Psoas muscle (tissue), 8 donors: Measurements from ENCODE around the gene HPCA. TPM values are rescaled to one million over a fixed set of nuclear protein-coding genes. Genes with fewer than 3 reads are reported as not detected.

Source experiments
- ATAC-seq, 4 donors: fragments of 200-7000 bp; cut with Tn5 transposase; one replicate each; pipeline ENCODE4 v1.9.1; 2020; ENCODE audit warnings: moderate library complexity in 3 of 4, mild to moderate bottlenecking in 2 of 4
- DNase-seq, 2 donors: peaks; one replicate each; pipeline ENCODE4 v3.0.0-alpha.2; 2020
- H3K27ac ChIP-seq: fragments of 200-600 bp; one replicate; pipeline ENCODE4 v1.8.0; 2022
- H3K27me3 ChIP-seq, 3 donors: fragments of 200-600 bp in 1 of 3; one replicate each; pipeline versions ENCODE4 v1.6.1 to v1.8.0; 2013 to 2022; ENCODE audit warnings: low read length in 2 of 3, mild to moderate bottlenecking in 2 of 3, moderate library complexity in 1 of 3; ENCODE audit not compliant: insufficient read depth in 3 of 3
- H3K36me3 ChIP-seq, 2 donors: fragments of 200-600 bp in 1 of 2; one replicate each; pipeline versions ENCODE4 v1.6.1 to v1.8.0; 2013 to 2022; ENCODE audit warnings: low read depth in 1 of 2, mild to moderate bottlenecking in 1 of 2, moderate library complexity in 1 of 2; ENCODE audit not compliant: insufficient read depth in 1 of 2
- H3K4me1 ChIP-seq: fragments of 200-600 bp; one replicate; pipeline ENCODE4 v1.8.0; 2022
- H3K4me3 ChIP-seq: fragments of 200-600 bp; one replicate; pipeline ENCODE4 v1.8.0; 2022; ENCODE audit warnings: mild to moderate bottlenecking
- H3K9me3 ChIP-seq: fragments of 200-600 bp; one replicate; pipeline ENCODE4 v1.8.0; 2022
- WGBS, 3 donors: extraction: QIAGEN DNeasy Blood & Tissue Kit; methylation state at CpG; one replicate each; pipeline versions ENCODE4 v1.1.6 to v1.1.7; 2013; 5-methylcytosine and 5-hydroxymethylcytosine counted together
- intact Hi-C, 2 donors: fragments of 100-400 bp; cut with DNase I; formaldehyde crosslinking; loops; one replicate each; pipeline versions ENCODE4 v1.11.0 to v1.14.2; 2022
- polyA plus RNA-seq, 3 donors: library from polyadenylated mRNA; stranded (reverse); fragments of 200-250 nt; gene quantifications; one replicate each; pipeline ENCODE4 v1.2.3, GENCODE V29; 2013
- total RNA-seq, 4 donors: library from RNA; stranded (reverse); fragmentation: NEBNext Ultra II Directional in 2 of 4; extraction: Animal tissue kit (Norgen Biotek cat#: 25700) in 2 of 4; gene quantifications; one replicate each; pipeline versions ENCODE4 v1.2.1 to v1.2.4, GENCODE V29; 2021 to 2023
- TF ChIP-seq, protein P1 (sequence below): fragments of 200-600 bp; IDR thresholded peaks from one replicate; pipeline ENCODE4 v1.8.0; 2022; ENCODE audit warnings: antibody characterized with exemption
- donor health status: healthy with polysubstance abuse.
- donor health status: DM: no; HTN: no; CAD: no; lungs with moderate emphysema.
- donor health status: Bipolar disorder and iron deficiency.
- donor health status: healthy.
- donor health status: DM: yes; HTN: yes; CAD: no.
- donor health status: DM: no; HTN: no; CAD: no.
- donor health status: DM: no; HTN: no; CAD: no.
- donor health status: DM: yes; HTN: yes; CAD: no.

The HPCA gene
- total and polyA plus RNA-seq, 7 donors, result 0.22 TPM; not detected in 6

DNA sequence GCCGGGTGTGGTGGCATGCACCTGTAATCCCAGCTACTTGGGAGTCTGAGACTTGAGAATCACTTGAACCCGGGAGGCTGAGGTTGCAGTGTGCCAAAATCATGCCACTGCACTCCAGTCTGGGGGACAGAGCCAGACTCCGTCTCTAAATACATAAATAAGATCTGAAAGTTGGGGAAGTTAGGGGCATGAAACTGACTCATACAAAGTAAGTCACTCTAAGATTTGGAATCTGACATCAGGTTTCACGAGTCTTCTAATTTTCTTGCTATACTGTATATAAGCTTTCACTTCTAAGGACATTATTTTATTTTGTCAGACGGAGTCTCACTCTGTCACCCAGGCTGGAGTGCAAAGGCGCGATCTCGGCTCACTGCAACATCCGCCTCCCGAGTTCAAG is 48.2 kb downstream of the HPCA start:
- Histone ChIP-seq H3K36me3 (peaks cover 3 to 41% of the 10 kb centered on the region in 2 donors), H3K4me1 (no peaks in the 10 kb centered on the region), H3K27ac (no peak overlapping the region), H3K9me3 (no peaks in the 10 kb centered on the region), H3K27me3 (no peaks in the 10 kb centered on the region), H3K4me3 (no peak overlapping the region)
- TF ChIP-seq, protein P1, sequence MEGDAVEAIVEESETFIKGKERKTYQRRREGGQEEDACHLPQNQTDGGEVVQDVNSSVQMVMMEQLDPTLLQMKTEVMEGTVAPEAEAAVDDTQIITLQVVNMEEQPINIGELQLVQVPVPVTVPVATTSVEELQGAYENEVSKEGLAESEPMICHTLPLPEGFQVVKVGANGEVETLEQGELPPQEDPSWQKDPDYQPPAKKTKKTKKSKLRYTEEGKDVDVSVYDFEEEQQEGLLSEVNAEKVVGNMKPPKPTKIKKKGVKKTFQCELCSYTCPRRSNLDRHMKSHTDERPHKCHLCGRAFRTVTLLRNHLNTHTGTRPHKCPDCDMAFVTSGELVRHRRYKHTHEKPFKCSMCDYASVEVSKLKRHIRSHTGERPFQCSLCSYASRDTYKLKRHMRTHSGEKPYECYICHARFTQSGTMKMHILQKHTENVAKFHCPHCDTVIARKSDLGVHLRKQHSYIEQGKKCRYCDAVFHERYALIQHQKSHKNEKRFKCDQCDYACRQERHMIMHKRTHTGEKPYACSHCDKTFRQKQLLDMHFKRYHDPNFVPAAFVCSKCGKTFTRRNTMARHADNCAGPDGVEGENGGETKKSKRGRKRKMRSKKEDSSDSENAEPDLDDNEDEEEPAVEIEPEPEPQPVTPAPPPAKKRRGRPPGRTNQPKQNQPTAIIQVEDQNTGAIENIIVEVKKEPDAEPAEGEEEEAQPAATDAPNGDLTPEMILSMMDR, result no peak
- DNase-seq, result no peak
- WGBS, 3 donors, result 93 to 95% (median 93%) methylated on average over 10 of the region's 10 CpGs
- intact Hi-C loops, result loop anchor here (5.0 kb wide), 3 partner anchors 73 to 153 kb away; no protein-coding TSS in a partner anchor
- ATAC-seq, result no peak

- peaks cover 3 to 67% of the 10 kb centered on the region in 2 donors for H3K36me3 ChIP-seq
- no peaks in the 10 kb centered on the region for H3K27me3 ChIP-seq
- H3K9me3 ChIP-seq, result no peaks in the 10 kb centered on the region
- WGBS, 3 donors, result 96% methylated on average over 4 of the region's 4 CpGs
- no peak overlapping the region for H3K27ac ChIP-seq
- ATAC-seq (no peak), DNase-seq (no peak)
- H3K4me3 ChIP-seq, result no peak overlapping the region
- peaks cover 5% of the 10 kb centered on the region for H3K4me1 ChIP-seq
- intact Hi-C loops, result no loop called here
- TF ChIP-seq, protein P1, result no peak
These were observed 50.8 kb downstream of the HPCA start for GRCh38 chr1:32937061-32937460.

GRCh38 chr1:32939655-32940371 is 53.5 kb downstream of the HPCA start:
- DNase-seq, result peak in 1 of 2 donors; percentile 37

DNA sequence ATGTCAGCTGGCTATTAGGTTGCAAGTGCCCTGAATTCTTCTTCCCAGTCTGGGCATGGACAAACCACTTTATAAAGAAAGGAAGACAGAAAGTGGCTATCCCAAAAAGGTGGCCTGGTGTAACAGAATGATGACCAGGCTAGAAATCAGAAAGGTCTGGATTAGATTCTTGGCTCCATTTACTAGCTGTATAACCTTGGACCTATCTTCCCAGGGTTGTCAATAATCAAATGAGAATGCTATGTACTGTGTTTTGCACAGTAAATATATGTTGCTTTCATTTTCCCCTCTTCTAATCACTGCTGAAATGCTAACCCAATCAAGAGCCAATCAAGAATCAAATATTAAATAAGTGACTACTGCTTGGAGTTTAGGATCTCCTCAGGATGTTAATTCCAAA is 57.9 kb downstream of the HPCA start:
- Histone ChIP-seq H3K27me3 (no peaks in the 10 kb centered on the region), H3K27ac (no peak overlapping the region), H3K4me3 (no peak overlapping the region), H3K4me1 (peaks cover 13% of the 10 kb centered on the region), H3K9me3 (no peaks in the 10 kb centered on the region), H3K36me3 (peaks cover 14 to 93% of the 10 kb centered on the region in 2 donors)
- intact Hi-C loops, result no loop called here
- no peak for DNase-seq
- ATAC-seq, result no peak
- TF ChIP-seq, protein P1, result no peak

More at GRCh38 chr1:32939655-32940371, 53.5 kb downstream of the HPCA start:
- Histone ChIP-seq H3K9me3 (no peaks in the 10 kb centered on the region), H3K4me3 (no peak overlapping the region), H3K27ac (no peak overlapping the region), H3K36me3 (peaks cover 11 to 94% of the 10 kb centered on the region in 2 donors), H3K4me1 (peaks cover 5% of the 10 kb centered on the region), H3K27me3 (no peaks in the 10 kb centered on the region)
- intact Hi-C loops, result no loop called here
- TF ChIP-seq, protein P1, result no peak
- peak in 2 of 4 donors; percentile 55 to 56 for ATAC-seq
- 68 to 78% (median 77%) methylated on average over 4 of the region's 4 CpGs for WGBS, 3 donors

Other genes with a start within 250 kb of the HPCA start
- gene ZBTB8OS, start 235.9 kb upstream of the HPCA start, total RNA-seq, result 10 to 100 TPM; 25.3 to 38.5 (median 29.4) TPM
- 10 to 100 TPM; 42.9 to 76.4 (median 47.6) TPM for gene ZBTB8OS, start 235.9 kb upstream of the HPCA start, polyA plus RNA-seq
- gene RBBP4, start 235.3 kb upstream of the HPCA start, total RNA-seq, result 10 to 100 TPM; 66.3 to 87.8 (median 85.1) TPM
- gene RBBP4, start 235.3 kb upstream of the HPCA start, polyA plus RNA-seq, result 10 to 100 TPM; 29.5 to 59.7 (median 46.6) TPM
- 10 to 100 TPM; 40.4 to 82.5 (median 54.4) TPM for gene SYNC, start 183.7 kb upstream of the HPCA start, total RNA-seq
- 10 to 100 TPM; 46.1 to 74.7 (median 49.1) TPM for gene SYNC, start 183.7 kb upstream of the HPCA start, polyA plus RNA-seq
- 10 to 100 TPM; 36.9 to 90.2 (median 72.4) TPM for gene YARS1, start 69.1 kb upstream of the HPCA start, total RNA-seq
- gene YARS1, start 69.1 kb upstream of the HPCA start, polyA plus RNA-seq, result 100 to 1,000 TPM in 1 of 3 donors, 10 to 100 TPM in 2; 43.0 to 114 (median 90.9) TPM
- 10 to 100 TPM in 3 of 4 donors, 1 to 10 TPM in 1; 9.7 to 18.1 (median 12.9) TPM for gene S100PBP, start 68.8 kb upstream of the HPCA start, total RNA-seq
- gene S100PBP, start 68.8 kb upstream of the HPCA start, polyA plus RNA-seq, result 1 to 10 TPM; 3.9 to 7.7 (median 4.5) TPM
- gene FNDC5, start 15.6 kb upstream of the HPCA start, total RNA-seq, result 100 to 1,000 TPM in 1 of 4 donors, 10 to 100 TPM in 3; 72.8 to 184 (median 86.6) TPM
- gene FNDC5, start 15.6 kb upstream of the HPCA start, polyA plus RNA-seq, result 100 to 1,000 TPM in 1 of 3 donors, 10 to 100 TPM in 2; 73.3 to 176 (median 91.6) TPM
- 10 to 100 TPM in 1 of 4 donors, 1 to 10 TPM in 3; 4.8 to 11.8 (median 6.1) TPM for gene TMEM54, start 14.9 kb downstream of the HPCA start, total RNA-seq
- gene TMEM54, start 14.9 kb downstream of the HPCA start, polyA plus RNA-seq, result 1 to 10 TPM; 4.7 to 6.3 (median 5.9) TPM
- 10 to 100 TPM; 13.1 to 23.4 (median 18.9) TPM for gene RNF19B, start 78.3 kb downstream of the HPCA start, total RNA-seq
- 10 to 100 TPM; 10.4 to 32.5 (median 15.9) TPM for gene RNF19B, start 78.3 kb downstream of the HPCA start, polyA plus RNA-seq
- gene AK2, start 150.4 kb downstream of the HPCA start, total RNA-seq, result 100 to 1,000 TPM; 108 to 206 (median 130) TPM
- 100 to 1,000 TPM; 152 to 270 (median 169) TPM for gene AK2, start 150.4 kb downstream of the HPCA start, polyA plus RNA-seq
- gene AZIN2, start 194.7 kb downstream of the HPCA start, total RNA-seq, result 1 to 10 TPM in 2 of 4 donors, under 1 TPM in 2; 0.17 to 3.5 (median 1.1) TPM
- gene AZIN2, start 194.7 kb downstream of the HPCA start, polyA plus RNA-seq, result 1 to 10 TPM in 1 of 3 donors, under 1 TPM in 2; 0.25 to 1.7 (median 0.61) TPM